NCI-H1436 treated with DMSO at 0.1 percent for 48 hours (cell line): Measurements from ENCODE around the gene TMEFF2.
"Not testable (repeated sequence)": the region's sequence is repeated elsewhere in the genome, so short reads cannot be mapped to it uniquely, and the experiment has no call there.

Experiments used
- DNase-seq: peaks from one replicate; lab custom pipeline; 2025; lab: John Stamatoyannopoulos, UW

The TMEFF2 gene

GRCh38 chr2:191933307-191934105 lies 261.2 kb downstream of the TMEFF2 start:
- no peak for DNase-seq

DNA sequence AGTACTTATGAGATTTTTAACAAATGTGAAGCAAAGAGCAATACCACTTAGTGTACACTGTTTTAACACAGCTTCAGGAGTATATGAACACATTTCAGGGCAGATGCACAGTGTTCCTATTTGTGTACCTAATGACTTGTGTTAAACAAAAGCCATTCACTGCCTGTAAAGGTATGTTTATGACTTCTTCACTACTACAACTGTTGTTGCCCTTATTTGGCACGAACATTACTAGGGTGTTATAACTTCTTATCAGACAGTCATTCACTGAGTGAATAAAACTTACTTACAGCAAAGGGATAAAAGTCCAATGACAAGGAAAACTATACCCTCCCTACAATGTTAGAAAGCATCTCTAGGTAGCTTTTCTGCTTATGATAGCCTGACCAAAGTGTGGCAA lies 262.4 kb downstream of the TMEFF2 start:
- DNase-seq: no peak

GRCh38 chr2:191931329-191931728 lies 263.4 kb downstream of the TMEFF2 start:
- no peak for DNase-seq

- no peak for DNase-seq
These were observed 264.5 kb downstream of the TMEFF2 start for GRCh38 chr2:191930205-191930604.

DNA sequence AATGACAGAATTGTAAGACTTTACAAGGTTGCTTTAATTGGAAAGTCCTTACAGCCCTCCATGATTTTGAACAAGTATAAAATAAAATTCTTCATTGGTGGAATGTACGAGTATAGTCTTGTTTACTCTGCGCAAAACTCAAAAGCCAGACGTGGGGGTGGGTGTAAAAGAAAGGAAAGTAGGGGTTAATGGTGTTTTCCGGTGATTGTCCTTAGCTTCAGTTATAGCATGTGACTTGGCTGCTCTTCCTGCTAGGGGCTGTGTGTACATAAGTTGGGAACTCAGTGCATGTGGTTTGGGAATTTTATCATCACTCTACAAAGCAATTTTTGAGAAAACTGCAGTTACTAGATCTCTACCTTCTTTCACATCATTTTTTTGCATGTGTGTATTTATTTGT lies 265.4 kb downstream of the TMEFF2 start:
- no peak for DNase-seq

- no peak for DNase-seq
These were observed 266.7 kb downstream of the TMEFF2 start for GRCh38 chr2:191927991-191928390.

- no peak for DNase-seq
These were observed 267.3 kb downstream of the TMEFF2 start for GRCh38 chr2:191927319-191927867.

DNA sequence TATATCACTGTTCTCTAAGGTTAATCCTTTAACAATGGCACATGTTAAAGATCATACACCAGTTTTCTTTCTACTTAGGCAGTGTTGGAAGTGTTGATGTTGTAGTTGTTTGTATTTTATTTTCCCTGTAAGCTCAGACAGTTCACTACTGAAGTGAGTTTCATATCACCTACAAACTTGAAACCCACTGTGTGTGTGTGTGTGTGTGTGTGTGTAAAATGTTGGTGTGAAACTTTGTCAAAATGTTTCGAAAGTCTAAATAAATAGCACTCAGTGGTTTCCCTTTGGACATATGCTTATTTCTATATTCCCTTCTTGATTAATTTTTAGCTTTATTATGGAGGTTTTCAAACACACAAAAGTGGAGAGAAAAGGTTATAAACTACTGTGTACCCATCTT lies 268.1 kb downstream of the TMEFF2 start:
- no peak for DNase-seq

- no peak for DNase-seq
These were observed 271.1 kb downstream of the TMEFF2 start for GRCh38 chr2:191923652-191923997.

GRCh38 chr2:191922736-191923651 lies 271.7 kb downstream of the TMEFF2 start:
- no peak for DNase-seq

DNA sequence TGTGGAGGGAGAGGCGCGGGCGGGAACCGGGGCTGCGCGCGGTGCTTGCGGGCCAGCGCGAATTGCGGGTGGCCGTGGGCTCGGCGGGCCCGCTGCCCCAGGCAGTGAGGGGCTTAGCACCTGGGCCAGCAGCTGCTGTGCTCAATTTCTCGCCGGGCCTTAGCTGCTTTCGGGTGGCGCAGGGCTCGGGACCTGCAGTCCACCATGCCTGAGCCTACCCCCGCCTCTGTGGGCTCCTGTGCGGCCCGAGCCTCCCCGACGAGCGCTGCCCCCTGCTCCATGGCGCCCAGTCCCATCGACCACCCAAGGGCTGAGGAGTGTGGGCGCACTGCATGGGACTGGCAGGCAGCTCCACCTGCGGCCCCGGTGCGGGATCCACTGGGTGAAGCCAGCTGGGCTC lies 273.1 kb downstream of the TMEFF2 start:
- DNase-seq: not testable (repeated sequence)

- no peak for DNase-seq
These were observed 274.2 kb downstream of the TMEFF2 start for GRCh38 chr2:191920502-191920901.

DNA sequence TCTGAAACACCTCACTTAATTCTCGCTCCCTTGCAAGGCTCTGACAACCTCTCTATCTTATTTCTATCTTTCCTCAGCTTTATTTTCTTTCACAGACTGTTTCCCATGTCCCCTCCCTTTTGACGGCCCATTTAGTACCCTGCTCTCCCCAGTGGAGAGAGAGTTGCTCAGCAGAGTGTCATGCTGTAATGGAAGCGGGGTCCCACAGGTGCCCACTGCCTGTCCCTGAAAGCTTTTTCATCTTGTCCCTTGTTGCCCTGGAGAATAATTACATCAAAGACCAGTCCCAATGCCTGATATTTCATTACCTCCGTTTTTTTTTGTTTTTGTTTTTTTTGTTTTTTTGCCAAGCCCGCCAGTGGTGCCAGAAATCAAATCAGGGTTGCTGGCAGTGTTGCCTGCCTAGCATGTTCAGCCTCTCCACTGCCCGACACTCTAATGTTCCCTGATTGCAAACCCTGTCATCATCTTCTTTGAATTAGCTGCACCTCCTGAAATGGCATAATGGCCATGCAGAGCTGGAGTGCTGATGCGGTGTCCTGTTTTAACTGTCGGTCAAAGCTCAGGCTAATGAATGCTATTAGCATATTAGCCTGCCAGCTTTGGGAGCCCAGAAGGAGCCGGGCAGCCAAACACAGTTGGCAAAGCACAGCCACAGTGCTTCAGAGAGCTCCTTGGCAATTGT lies 276.6 kb downstream of the TMEFF2 start:
- DNase-seq: no peak

GRCh38 chr2:191917430-191917881 lies 277.3 kb downstream of the TMEFF2 start:
- DNase-seq: no peak

DNA sequence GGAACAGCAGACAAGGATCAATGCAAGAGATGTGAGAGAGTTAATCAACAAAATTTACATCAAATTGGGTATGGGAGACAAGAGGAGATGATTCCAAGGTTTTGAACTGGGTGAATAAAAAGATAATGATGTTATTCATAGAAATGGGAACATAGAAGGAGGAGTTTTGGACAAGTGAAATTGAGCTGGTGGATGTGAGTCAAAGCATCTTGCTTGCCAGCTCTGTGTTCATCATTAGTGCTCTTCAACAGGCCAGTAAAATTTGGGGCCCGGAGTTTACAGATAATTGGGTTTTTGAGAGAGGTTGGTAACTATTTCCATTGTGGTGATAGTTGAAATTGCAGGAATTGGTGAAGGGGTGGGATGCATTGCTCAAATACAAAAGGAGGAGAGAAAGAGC lies 277.9 kb downstream of the TMEFF2 start:
- DNase-seq: no peak

GRCh38 chr2:191915750-191916149 lies 279.0 kb downstream of the TMEFF2 start:
- no peak for DNase-seq

DNA sequence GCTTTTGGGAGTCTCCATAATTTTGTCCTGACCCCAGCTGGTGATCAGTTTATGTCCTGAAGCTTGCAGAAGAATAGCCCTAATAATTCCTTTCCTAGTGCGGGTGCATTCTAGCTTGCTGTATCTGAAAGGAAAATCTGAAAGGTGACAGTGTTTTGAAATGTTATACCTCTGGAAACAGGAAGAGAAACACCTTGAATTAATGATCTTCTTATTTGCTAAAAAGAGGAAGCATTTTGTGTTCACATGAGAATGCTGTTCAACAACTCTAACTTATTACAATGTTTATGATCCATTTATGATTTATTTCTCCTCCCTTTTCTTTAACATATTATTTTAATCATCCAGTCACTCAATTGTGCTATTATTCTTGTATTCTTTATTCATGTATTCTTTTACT lies 280.9 kb downstream of the TMEFF2 start:
- no peak for DNase-seq

- DNase-seq: no peak
These were observed 282.0 kb downstream of the TMEFF2 start for GRCh38 chr2:191912764-191913163.

DNA sequence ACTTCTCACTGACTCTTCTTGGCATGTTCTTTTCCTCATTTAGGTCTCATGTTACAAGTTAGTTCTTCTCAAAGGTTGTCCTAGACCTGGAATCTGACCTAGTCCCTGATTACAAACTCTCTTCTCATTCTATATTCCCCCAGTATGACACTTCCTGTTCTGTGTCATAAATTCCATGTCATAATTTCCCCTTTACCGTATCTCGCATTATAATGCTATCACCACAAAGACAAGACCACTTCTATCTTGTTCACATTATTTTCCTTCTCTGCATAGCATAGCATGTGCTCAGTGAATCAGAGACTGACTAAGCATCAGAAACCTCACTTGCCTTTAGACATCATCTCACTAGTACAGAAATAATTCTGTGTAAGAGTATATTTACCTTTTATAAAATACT lies 284.2 kb downstream of the TMEFF2 start:
- DNase-seq: no peak

- DNase-seq: no peak
These were observed 285.9 kb downstream of the TMEFF2 start for GRCh38 chr2:191908874-191909273.

GRCh38 chr2:191907545-191907944 lies 287.2 kb downstream of the TMEFF2 start:
- no peak for DNase-seq

GRCh38 chr2:191907091-191907490 lies 287.6 kb downstream of the TMEFF2 start:
- DNase-seq: no peak
